GM23338 (cell line): ENCODE measurements around the gene HOXC9.

Source experiments
- CTCF ChIP-seq, 2 experiments: fragments of 200-600 bp in 1 of 2; sonication (generic) in 1 of 2; conservative IDR thresholded peaks; 2 replicates each; pipeline versions ENCODE4 v1.5.1 to v1.6.1; 2016 to 2017; ENCODE audit warnings: antibody characterized with exemption in 2 of 2, low read depth in 2 of 2, mild to moderate bottlenecking in 2 of 2, moderate library complexity in 1 of 2
- NANOG ChIP-seq: IDR thresholded peaks from 2 replicates; pipeline ENCODE4 v1.6.1; 2016; ENCODE audit warnings: antibody characterized with exemption, borderline replicate concordance

- TF ChIP-seq CTCF (conservative IDR thresholded peaks at IDR 0.05; ENCODE audit: low read depth in 2 of 2): no peak
- no peak for TF ChIP-seq NANOG
Observed at GRCh38 chr12:53971686-53972085, 28.3 kb upstream of the HOXC9 start.
